Endothelial cell of umbilical vein (primary cell): Measurements from ENCODE around the gene TOMM7.

Source experiments
- EZH2 ChIP-seq: IDR thresholded peaks from 2 replicates; pipeline ENCODE4 v1.6.1; 2012; ENCODE audit warnings: borderline replicate concordance, low read depth, mild to moderate bottlenecking, moderate library complexity, low read length, inconsistent platforms; ENCODE audit not compliant: severe bottlenecking
- FOS ChIP-seq: IDR thresholded peaks from 2 replicates; pipeline ENCODE4 v1.6.1; 2011; ENCODE audit warnings: mild to moderate bottlenecking, low read length, moderate library complexity, borderline replicate concordance; ENCODE audit not compliant: insufficient read depth
- POLR2A ChIP-seq: IDR thresholded peaks from 2 replicates; pipeline ENCODE4 v1.6.1; 2012; ENCODE audit warnings: low read depth, mild to moderate bottlenecking, control low read depth, low read length
- TF ChIP-seq, protein P1 (sequence below), 2 donors: IDR thresholded peaks; 1 replicate in 1 of 2; 2 replicates in 1 of 2; pipeline ENCODE4 v1.5.1; 2011; ENCODE audit warnings: low read length in 2 of 2, mild to moderate bottlenecking in 2 of 2, moderate library complexity in 2 of 2, control low read depth in 1 of 2, inconsistent platforms in 1 of 2, low read depth in 1 of 2; ENCODE audit not compliant: insufficient read depth in 1 of 2; ENCODE audit errors: extremely low read depth in 1 of 2

DNA sequence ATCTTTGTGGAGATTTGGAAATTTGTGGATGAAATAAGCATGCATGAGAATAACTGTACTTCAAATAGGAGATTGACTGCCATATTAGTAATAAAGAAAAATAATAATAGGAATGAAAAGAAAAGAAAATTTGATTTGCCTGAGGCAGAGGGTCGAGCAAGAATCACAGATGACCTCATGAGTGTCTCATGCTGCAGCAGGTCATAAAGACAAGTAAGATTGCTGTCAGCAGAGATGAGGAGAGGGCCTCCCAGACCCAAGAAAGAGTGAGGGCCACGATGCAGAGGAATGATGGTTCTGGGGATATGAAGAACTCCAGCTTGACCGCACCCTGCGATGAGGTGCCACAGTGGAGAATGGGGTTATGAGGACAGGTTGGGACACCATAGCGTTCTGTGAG, 39.2 kb downstream of the TOMM7 start:
- TF ChIP-seq POLR2A: no peak
- TF ChIP-seq, protein P1, sequence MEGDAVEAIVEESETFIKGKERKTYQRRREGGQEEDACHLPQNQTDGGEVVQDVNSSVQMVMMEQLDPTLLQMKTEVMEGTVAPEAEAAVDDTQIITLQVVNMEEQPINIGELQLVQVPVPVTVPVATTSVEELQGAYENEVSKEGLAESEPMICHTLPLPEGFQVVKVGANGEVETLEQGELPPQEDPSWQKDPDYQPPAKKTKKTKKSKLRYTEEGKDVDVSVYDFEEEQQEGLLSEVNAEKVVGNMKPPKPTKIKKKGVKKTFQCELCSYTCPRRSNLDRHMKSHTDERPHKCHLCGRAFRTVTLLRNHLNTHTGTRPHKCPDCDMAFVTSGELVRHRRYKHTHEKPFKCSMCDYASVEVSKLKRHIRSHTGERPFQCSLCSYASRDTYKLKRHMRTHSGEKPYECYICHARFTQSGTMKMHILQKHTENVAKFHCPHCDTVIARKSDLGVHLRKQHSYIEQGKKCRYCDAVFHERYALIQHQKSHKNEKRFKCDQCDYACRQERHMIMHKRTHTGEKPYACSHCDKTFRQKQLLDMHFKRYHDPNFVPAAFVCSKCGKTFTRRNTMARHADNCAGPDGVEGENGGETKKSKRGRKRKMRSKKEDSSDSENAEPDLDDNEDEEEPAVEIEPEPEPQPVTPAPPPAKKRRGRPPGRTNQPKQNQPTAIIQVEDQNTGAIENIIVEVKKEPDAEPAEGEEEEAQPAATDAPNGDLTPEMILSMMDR (IDR thresholded peaks at IDR 0.05; ENCODE audit: extremely low read depth in 1 of 2, insufficient read depth in 1 of 2, low read depth in 1 of 2, low read length in 2 of 2): no peak
- no peak for TF ChIP-seq EZH2
- no peak for TF ChIP-seq FOS
